ENCODE measurements around the gene FAM89B.
"Not testable (repeated sequence)": the region's sequence is repeated elsewhere in the genome, so short reads cannot be mapped to it uniquely, and the experiment has no call there.

Gene FAM89B

DNA sequence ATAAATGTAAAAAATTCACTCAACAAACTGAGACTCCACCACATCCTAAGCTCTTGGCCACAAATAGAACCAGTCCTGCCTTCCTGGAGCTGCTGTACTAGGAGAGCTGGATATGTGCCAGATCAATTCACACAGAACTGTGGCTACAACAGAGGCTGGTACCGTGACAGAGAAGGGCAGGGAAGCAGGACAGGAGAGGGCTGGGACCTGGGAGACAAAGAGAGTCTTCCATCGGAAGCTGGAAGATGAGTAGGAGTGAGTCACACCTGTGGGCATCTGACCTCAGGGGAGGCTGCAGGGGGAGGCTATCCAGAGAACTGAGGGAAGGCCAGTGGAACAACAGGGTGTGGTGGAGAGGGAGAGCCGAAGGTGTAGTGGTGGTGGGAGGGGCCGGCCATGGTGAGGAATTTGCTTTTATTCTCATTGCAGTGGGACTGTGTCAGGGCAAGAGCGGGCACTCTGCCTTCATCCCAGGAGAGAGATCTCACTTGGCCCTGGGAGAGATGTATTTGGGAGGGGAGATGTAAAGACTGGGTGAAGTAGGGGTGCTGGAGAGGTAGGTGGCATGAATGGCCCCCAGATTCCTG is 12.3 kb upstream of the FAM89B start:
- peaks cover 16% of the 10 kb centered on the region for H3K4me1 ChIP-seq
- no peak overlapping the region; the same call in 1 of the 2 replicates for H3K4me3 ChIP-seq (ENCODE audit: low read depth, low read length)
- no peak for DNase-seq
- no peaks in the 10 kb centered on the region for H3K9me3 ChIP-seq
- no peaks in the 10 kb centered on the region for H3K27me3 ChIP-seq
- TF ChIP-seq, protein P1, sequence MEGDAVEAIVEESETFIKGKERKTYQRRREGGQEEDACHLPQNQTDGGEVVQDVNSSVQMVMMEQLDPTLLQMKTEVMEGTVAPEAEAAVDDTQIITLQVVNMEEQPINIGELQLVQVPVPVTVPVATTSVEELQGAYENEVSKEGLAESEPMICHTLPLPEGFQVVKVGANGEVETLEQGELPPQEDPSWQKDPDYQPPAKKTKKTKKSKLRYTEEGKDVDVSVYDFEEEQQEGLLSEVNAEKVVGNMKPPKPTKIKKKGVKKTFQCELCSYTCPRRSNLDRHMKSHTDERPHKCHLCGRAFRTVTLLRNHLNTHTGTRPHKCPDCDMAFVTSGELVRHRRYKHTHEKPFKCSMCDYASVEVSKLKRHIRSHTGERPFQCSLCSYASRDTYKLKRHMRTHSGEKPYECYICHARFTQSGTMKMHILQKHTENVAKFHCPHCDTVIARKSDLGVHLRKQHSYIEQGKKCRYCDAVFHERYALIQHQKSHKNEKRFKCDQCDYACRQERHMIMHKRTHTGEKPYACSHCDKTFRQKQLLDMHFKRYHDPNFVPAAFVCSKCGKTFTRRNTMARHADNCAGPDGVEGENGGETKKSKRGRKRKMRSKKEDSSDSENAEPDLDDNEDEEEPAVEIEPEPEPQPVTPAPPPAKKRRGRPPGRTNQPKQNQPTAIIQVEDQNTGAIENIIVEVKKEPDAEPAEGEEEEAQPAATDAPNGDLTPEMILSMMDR (IDR thresholded peaks at IDR 0.05; ENCODE audit: low read depth, low read length), result no peak
- no peaks in the 10 kb centered on the region for H3K36me3 ChIP-seq

DNA sequence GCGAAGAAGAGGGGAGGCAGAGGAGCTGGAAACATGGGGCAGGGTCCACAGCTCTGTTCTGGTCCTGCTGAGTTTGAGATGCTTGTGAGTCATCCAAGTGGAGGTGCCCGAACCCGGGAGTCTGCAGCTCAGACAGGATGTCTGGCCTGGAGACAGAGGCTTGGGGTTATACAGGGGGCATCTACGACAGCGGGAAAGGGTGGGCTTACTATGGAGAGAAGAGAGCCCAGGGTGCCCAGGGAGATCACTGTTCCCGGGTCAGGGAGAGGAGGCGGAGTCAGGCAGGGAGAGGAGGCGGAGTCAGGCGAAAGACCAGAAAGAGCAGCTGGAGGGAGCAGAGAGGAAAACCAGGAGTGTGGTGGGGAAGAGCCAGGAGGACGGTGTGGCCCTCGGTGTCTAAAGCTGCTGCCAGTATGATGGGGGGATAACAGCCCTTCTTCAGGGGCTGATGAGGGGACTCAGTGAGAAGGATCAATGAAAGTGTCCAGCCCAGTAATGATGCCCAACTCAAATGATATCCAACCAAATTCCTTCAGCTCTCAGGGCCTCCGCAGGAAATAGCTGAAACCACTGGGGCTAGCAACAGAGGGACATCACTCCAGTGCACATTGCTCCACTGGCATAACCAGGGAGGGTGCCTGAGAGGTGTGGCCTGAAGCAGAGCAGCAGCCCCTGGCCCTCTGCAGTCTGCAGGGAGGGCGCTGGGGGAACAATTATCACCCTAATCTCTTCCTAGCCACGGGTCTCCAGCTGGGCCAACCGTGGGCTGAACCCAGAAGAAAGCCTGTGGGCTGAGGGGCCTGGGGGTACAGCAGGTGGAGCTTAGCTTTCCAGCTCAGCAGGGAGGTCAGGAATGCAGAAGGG is 11.6 kb upstream of the FAM89B start:
- H3K36me3 ChIP-seq, result no peaks in the 10 kb centered on the region
- H3K4me1 ChIP-seq, result peaks cover 10% of the 10 kb centered on the region
- H3K27me3 ChIP-seq, result no peaks in the 10 kb centered on the region
- H3K9me3 ChIP-seq, result no peaks in the 10 kb centered on the region
- DNase-seq, result peak; percentile 75
- TF ChIP-seq, protein P1 (IDR thresholded peaks at IDR 0.05; ENCODE audit: low read depth, low read length), result no peak
- peak overlapping the region; percentile 16; the same call in 1 of the 2 replicates for H3K4me3 ChIP-seq (ENCODE audit: low read depth, low read length)

- TF ChIP-seq, protein P1 (IDR thresholded peaks at IDR 0.05; ENCODE audit: low read depth, low read length), result no peak
- peaks cover 9% of the 10 kb centered on the region for H3K4me1 ChIP-seq
- H3K36me3 ChIP-seq, result no peaks in the 10 kb centered on the region
- H3K27me3 ChIP-seq, result no peaks in the 10 kb centered on the region
- no peaks in the 10 kb centered on the region for H3K9me3 ChIP-seq
- no peak overlapping the region for H3K4me3 ChIP-seq (ENCODE audit: low read depth, low read length)
- no peak for DNase-seq
Measured at GRCh38 chr11:65562020-65562419, 10.3 kb upstream of the FAM89B start.

DNA sequence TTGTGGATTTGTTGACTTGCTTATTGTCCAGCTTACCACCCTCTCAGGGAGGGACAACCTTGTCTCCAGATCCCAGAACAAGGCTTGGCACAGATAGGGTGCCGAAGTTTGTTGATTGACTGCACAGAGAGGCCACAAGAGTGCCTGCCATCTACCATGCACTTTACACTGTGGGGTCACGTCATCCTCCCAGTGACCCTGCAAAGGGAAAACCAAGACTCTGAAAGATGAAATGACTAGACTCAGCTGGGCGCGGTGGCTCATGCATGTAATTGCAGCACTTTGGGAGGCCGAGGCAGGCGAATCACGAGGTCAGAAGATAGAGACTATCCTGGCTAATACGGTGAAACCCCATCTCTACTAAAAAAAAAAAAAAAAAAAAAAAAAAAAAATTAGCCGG is 9.6 kb upstream of the FAM89B start:
- Histone ChIP-seq H3K36me3 (no peaks in the 10 kb centered on the region), H3K27me3 (no peaks in the 10 kb centered on the region), H3K4me3 (ENCODE audit: low read depth, low read length) (no peak overlapping the region), H3K4me1 (peaks cover 9% of the 10 kb centered on the region), H3K9me3 (no peaks in the 10 kb centered on the region)
- TF ChIP-seq, protein P1 (IDR thresholded peaks at IDR 0.05; ENCODE audit: low read depth, low read length), result no peak
- no peak for DNase-seq

DNA sequence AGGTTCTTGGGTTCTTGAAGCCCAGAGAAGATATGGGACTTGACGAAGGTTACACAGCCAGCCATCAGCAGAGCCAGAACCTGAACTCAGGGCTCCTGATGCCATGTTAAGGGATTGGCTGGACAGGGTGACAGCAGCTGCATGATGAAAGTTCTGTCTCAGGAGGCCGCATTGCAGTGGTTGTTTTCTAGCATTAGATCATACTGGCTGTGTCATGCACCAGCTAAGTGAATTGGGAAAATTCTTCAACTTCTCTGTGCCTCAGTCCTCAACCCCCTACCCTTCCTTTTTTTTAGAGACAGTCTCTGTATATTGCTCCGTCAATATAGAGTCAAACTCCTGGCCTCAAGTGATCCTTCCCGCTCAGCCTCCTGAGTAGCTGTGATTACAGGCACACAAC is 8.7 kb upstream of the FAM89B start:
- TF ChIP-seq, protein P1 (IDR thresholded peaks at IDR 0.05; ENCODE audit: low read depth, low read length), result no peak
- no peaks in the 10 kb centered on the region for H3K27me3 ChIP-seq
- no peak overlapping the region for H3K4me3 ChIP-seq (ENCODE audit: low read depth, low read length)
- no peak for DNase-seq
- H3K4me1 ChIP-seq, result peaks cover 9% of the 10 kb centered on the region
- no peaks in the 10 kb centered on the region for H3K36me3 ChIP-seq
- H3K9me3 ChIP-seq, result no peaks in the 10 kb centered on the region

GRCh38 chr11:65564879-65565559 is 7.3 kb upstream of the FAM89B start:
- H3K9me3 ChIP-seq; H3K36me3 ChIP-seq; H3K4me1 ChIP-seq; H3K4me3 ChIP-seq (ENCODE audit: low read depth, low read length); DNase-seq; H3K27me3 ChIP-seq: not testable (repeated sequence)
